A673 (cell line): Measurements from ENCODE around the gene TMEM125.

Experiments
- EZH2 ChIP-seq: fragments of 200-600 bp; sonication (generic); IDR thresholded peaks from 2 replicates; pipeline ENCODE4 v1.6.1; 2017; ENCODE audit warnings: borderline replicate concordance, low read depth, mild to moderate bottlenecking, mixed read lengths, antibody characterized with exemption, low read length; ENCODE audit not compliant: poor library complexity, severe bottlenecking
- TF ChIP-seq, protein P1 (sequence below): fragments of 300-800, 200-600 bp; sonication (generic); conservative IDR thresholded peaks from 2 replicates; pipeline ENCODE4 v1.5.1; 2017; ENCODE audit warnings: low read depth, mild to moderate bottlenecking, antibody characterized with exemption, low read length, moderate library complexity, mixed read lengths

DNA sequence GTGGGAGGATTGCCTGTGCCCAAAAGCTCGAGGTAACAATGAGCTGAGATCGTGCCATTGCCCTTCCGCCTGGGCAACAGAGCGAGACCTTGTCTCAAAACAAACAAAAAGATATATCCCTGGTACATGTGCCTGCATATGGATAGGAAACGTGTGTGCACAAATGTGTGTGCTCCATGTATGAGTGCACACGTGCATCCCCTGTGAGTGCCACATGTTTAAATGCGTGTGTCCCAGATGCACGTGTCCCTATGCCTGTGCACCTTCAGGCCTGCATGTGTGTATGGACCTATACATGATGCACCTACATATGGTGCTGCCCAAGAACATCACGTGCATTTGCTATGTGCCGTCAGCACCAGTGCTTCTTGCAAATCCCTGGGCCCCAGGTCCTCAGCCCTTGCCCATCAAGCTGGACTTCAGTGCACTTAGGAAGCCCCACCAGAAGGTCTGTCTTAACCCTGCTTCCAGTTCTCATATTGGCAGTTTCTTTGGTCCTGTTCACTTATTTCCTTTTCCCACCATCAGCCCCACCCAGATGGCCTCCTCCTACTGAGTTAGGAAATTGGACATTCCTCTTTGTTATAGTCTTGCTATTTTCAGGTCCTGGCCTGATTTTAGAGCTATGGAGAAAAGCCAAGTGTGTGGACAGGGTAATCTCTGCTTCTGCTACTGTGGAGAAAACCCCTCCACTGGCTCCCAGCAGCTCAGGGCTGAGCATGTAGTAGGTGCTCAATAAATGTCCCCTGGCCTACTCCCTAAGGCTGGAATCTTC is 46.4 kb downstream of the TMEM125 start:
- TF ChIP-seq, protein P1, sequence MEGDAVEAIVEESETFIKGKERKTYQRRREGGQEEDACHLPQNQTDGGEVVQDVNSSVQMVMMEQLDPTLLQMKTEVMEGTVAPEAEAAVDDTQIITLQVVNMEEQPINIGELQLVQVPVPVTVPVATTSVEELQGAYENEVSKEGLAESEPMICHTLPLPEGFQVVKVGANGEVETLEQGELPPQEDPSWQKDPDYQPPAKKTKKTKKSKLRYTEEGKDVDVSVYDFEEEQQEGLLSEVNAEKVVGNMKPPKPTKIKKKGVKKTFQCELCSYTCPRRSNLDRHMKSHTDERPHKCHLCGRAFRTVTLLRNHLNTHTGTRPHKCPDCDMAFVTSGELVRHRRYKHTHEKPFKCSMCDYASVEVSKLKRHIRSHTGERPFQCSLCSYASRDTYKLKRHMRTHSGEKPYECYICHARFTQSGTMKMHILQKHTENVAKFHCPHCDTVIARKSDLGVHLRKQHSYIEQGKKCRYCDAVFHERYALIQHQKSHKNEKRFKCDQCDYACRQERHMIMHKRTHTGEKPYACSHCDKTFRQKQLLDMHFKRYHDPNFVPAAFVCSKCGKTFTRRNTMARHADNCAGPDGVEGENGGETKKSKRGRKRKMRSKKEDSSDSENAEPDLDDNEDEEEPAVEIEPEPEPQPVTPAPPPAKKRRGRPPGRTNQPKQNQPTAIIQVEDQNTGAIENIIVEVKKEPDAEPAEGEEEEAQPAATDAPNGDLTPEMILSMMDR: no peak
- TF ChIP-seq EZH2: no peak
